ENCODE results near the gene MAGEB6B. TPM values are rescaled to one million over a fixed set of nuclear protein-coding genes. Genes with fewer than 3 reads are reported as not detected.
"Not testable (repeated sequence)": the region's sequence is repeated elsewhere in the genome, so short reads cannot be mapped to it uniquely, and the experiment has no call there.

The MAGEB6B gene
- total RNA-seq = not detected in 2 replicates

- Mint-ChIP-seq H3K36me3 (ENCODE audit: low read depth) (no peaks in the 10 kb centered on the region), H3K27me3 (ENCODE audit: insufficient read depth) (no peaks in the 10 kb centered on the region), H3K4me3 (no peak within 1 kb of the TSS), H3K4me1 (ENCODE audit: low read depth) (no peaks in the 10 kb centered on the region), H3K27ac (no peak within 1 kb of the TSS), H3K9me3 (no peaks in the 10 kb centered on the region)
- intact Hi-C loops (cut with micrococcal nuclease) = no loop called here
- no peak for DNase-seq (ENCODE audit: low spot score)
Measured at GRCh38 chrX:26160301-26160700, at the start of gene MAGEB6B. MAGEB6B (plus strand) TSS chrX:26160601; CDS start chrX:26160601, 0 bp downstream.

- Mint-ChIP-seq H3K27ac (no peak within 1 kb of the TSS), H3K9me3 (no peaks in the 10 kb centered on the region), H3K4me1 (ENCODE audit: low read depth) (no peaks in the 10 kb centered on the region), H3K27me3 (ENCODE audit: insufficient read depth) (no peaks in the 10 kb centered on the region), H3K4me3 (no peak within 1 kb of the TSS), H3K36me3 (ENCODE audit: low read depth) (no peaks in the 10 kb centered on the region)
- DNase-seq (ENCODE audit: low spot score) = no peak
- intact Hi-C loops (cut with micrococcal nuclease) = no loop called here
Measured at GRCh38 chrX:26138274-26138673, 22.1 kb upstream of the MAGEB6B start, which contains the start of gene MAGEB18. MAGEB18 (plus strand) TSS chrX:26138343; CDS start chrX:26138986, 643 bp downstream.

- H3K27ac Mint-ChIP-seq = no peak overlapping the region
- no peaks in the 10 kb centered on the region for H3K9me3 Mint-ChIP-seq
- no peaks in the 10 kb centered on the region for H3K27me3 Mint-ChIP-seq (ENCODE audit: insufficient read depth)
- intact Hi-C loops (cut with micrococcal nuclease) = no loop called here
- no peak overlapping the region for H3K4me3 Mint-ChIP-seq
- no peak for DNase-seq (ENCODE audit: low spot score)
- H3K4me1 Mint-ChIP-seq (ENCODE audit: low read depth) = no peaks in the 10 kb centered on the region
- no peaks in the 10 kb centered on the region for H3K36me3 Mint-ChIP-seq (ENCODE audit: low read depth)
Measured at GRCh38 chrX:26146024-26146423, 14.4 kb upstream of the MAGEB6B start.

- Mint-ChIP-seq H3K27ac (no peak within 1 kb of the TSS), H3K27me3 (ENCODE audit: insufficient read depth) (no peaks in the 10 kb centered on the region), H3K4me1 (ENCODE audit: low read depth) (no peaks in the 10 kb centered on the region), H3K4me3 (no peak within 1 kb of the TSS), H3K36me3 (ENCODE audit: low read depth) (no peaks in the 10 kb centered on the region), H3K9me3 (no peaks in the 10 kb centered on the region)
- intact Hi-C loops (cut with micrococcal nuclease) = no loop called here
- DNase-seq (ENCODE audit: low spot score) = no peak
Measured at GRCh38 chrX:26192204-26192603, 31.8 kb downstream of the MAGEB6B start, which contains the start of gene MAGEB6. MAGEB6 (plus strand) TSS chrX:26192440; CDS start chrX:26193847, 1,407 bp downstream.

- Mint-ChIP-seq H3K36me3 (ENCODE audit: low read depth) (no peaks in the 10 kb centered on the region), H3K27ac (no peak overlapping the region)
- intact Hi-C loops (cut with micrococcal nuclease) = no loop called here
Measured at GRCh38 chrX:26203561-26203960, 43.2 kb downstream of the MAGEB6B start.

GRCh38 chrX:26204717-26205116 is 44.3 kb downstream of the MAGEB6B start:
- H3K4me3 Mint-ChIP-seq; H3K36me3 Mint-ChIP-seq (ENCODE audit: low read depth); intact Hi-C loops (cut with micrococcal nuclease); DNase-seq (ENCODE audit: low spot score); H3K27me3 Mint-ChIP-seq (ENCODE audit: insufficient read depth); H3K27ac Mint-ChIP-seq; H3K9me3 Mint-ChIP-seq; H3K4me1 Mint-ChIP-seq (ENCODE audit: low read depth): not testable (repeated sequence)

More at GRCh38 chrX:26203561-26203960, 43.2 kb downstream of the MAGEB6B start:
- Mint-ChIP-seq H3K4me3 (no peak overlapping the region), H3K9me3 (no peaks in the 10 kb centered on the region), H3K27me3 (ENCODE audit: insufficient read depth) (no peaks in the 10 kb centered on the region), H3K4me1 (ENCODE audit: low read depth) (no peaks in the 10 kb centered on the region)
- no peak for DNase-seq (ENCODE audit: low spot score)

- no peak overlapping the region for H3K4me3 Mint-ChIP-seq
- DNase-seq (ENCODE audit: low spot score) = no peak
- H3K27me3 Mint-ChIP-seq (ENCODE audit: insufficient read depth) = no peaks in the 10 kb centered on the region
- no peaks in the 10 kb centered on the region for H3K9me3 Mint-ChIP-seq
- H3K36me3 Mint-ChIP-seq (ENCODE audit: low read depth) = no peaks in the 10 kb centered on the region
- no peaks in the 10 kb centered on the region for H3K4me1 Mint-ChIP-seq (ENCODE audit: low read depth)
- intact Hi-C loops (cut with micrococcal nuclease) = no loop called here
- H3K27ac Mint-ChIP-seq = no peak overlapping the region
Measured at GRCh38 chrX:26208012-26208411, 47.6 kb downstream of the MAGEB6B start.

Other genes starting within 250 kb of the MAGEB6B start
- not detected in 2 replicates for gene MAGEB18, start 22.3 kb upstream of the MAGEB6B start, total RNA-seq
- gene MAGEB6, start 31.8 kb downstream of the MAGEB6B start, total RNA-seq = not detected in 2 replicates
- gene MAGEB5, start 55.6 kb downstream of the MAGEB6B start, total RNA-seq = not detected in 2 replicates

Data from activated T-helper 1 cell treated with anti-CD3 and anti-CD28 coated beads, Interleukin-12 subunit alpha, Interleukin-12 subunit beta, Interleukin-2, Interleukin-4 antibody, amounts not matched to agents 30 ng/mL and 10 ng/mL and 1 ng/mL, durations not matched to agents 14 hours and 24 hours and 36 hours (primary cell).